ENCODE data around the gene NCKAP5. TPM values are rescaled to one million over a fixed set of nuclear protein-coding genes. Genes with fewer than 3 reads are reported as not detected.

Gene NCKAP5
- total and polyA plus RNA-seq, 9 of the 15 experiments (the other 6 are each of a cell fraction or from before 2014, with no cell fraction given), result not detected

- Histone ChIP-seq H3K4me3 (no peak overlapping the region), H3K79me2 (ENCODE audit: control insufficient read depth, insufficient read depth, low read length) (no peaks in the 10 kb centered on the region), H3K9ac (ENCODE audit: insufficient read depth in 1 of 2, low read depth in 2 of 2, low read length in 2 of 2) (no peak overlapping the region), H3K27ac (ENCODE audit: extremely low read depth, low read depth, low read length) (no peak overlapping the region), H3K4me2 (ENCODE audit: insufficient read depth, low read length) (no peak overlapping the region), H3K9me1 (ENCODE audit: control insufficient read depth, insufficient read depth, low read length) (no peaks in the 10 kb centered on the region), H3K4me1 (replicated peaks in 1 of 2; ENCODE audit: control insufficient read depth in 2 of 2, insufficient read depth in 2 of 2, low read length in 2 of 2) (no peaks in the 10 kb centered on the region), H3K27me3 (ENCODE audit: control insufficient read depth in 2 of 2, insufficient read depth in 2 of 2, low read length in 2 of 2) (no peaks in the 10 kb centered on the region), H3K9me3 (replicated peaks; ENCODE audit: control insufficient read depth, insufficient read depth, low read depth, low read length) (no peaks in the 10 kb centered on the region), H3K36me3 (ENCODE audit: control insufficient read depth, insufficient read depth, low read length) (no peaks in the 10 kb centered on the region), H2AFZ (ENCODE audit: low read depth, low read length) (no peak overlapping the region), H4K20me1 (replicated peaks; ENCODE audit: control insufficient read depth, insufficient read depth, low read length) (no peaks in the 10 kb centered on the region)
- DNase-seq (ENCODE audit: extremely low read depth in 1 of 4, low spot score in 3 of 4) (no peak), FAIRE-seq (no peak), ATAC-seq (no peak)
- intact Hi-C loops (cut with micrococcal nuclease), result no loop called here
- 0% methylated on average over 6 of the region's 6 CpGs for WGBS (ENCODE audit: insufficient coverage, low coverage, missing lambda C conversion rate)
- in situ Hi-C loops (cut with MboI), result no loop called here
- ChIA-PET POLR2A (no interaction called here), CTCF (ENCODE audit: low intra/inter-chr PET ratio) (no interaction called here)
- TF ChIP-seq ZNF224 (CRISPR knock-in tag; IDR thresholded peaks at IDR 0.05) (no peak), CC2D1A (IDR thresholded peaks at IDR 0.05) (no peak), MAFF (IDR thresholded peaks at IDR 0.05; ENCODE audit: low read length) (no peak), ZSCAN29 (IDR thresholded peaks at IDR 0.05) (no peak), SAFB2 (IDR thresholded peaks at IDR 0.05; ENCODE audit: borderline replicate concordance, low read depth, low read length, severe bottlenecking) (no peak), BCLAF1 (IDR thresholded peaks at IDR 0.05; ENCODE audit: borderline replicate concordance in 1 of 2, control insufficient read depth in 1 of 2, low read depth in 2 of 2, low read length in 1 of 2) (no peak), RREB1 (CRISPR knock-in tag; IDR thresholded peaks at IDR 0.05) (no peak)
- no TSS peak for BruUV-seq (replicated peaks)
Measured at GRCh38 chr2:132955871-132956615, 612.2 kb downstream of the NCKAP5 start.

Data from K562 (cell line).